CD4-positive, alpha-beta T cell treated with Interleukin-4 for 4 hours (primary cell): ENCODE results near the gene ZNF469.
"Not testable (repeated sequence)": the region's sequence is repeated elsewhere in the genome, so short reads cannot be mapped to it uniquely, and the experiment has no call there.

Source experiments
- DNase-seq: peaks from one replicate; pipeline ENCODE4 v3.0.0-alpha.2; 2020

ZNF469 gene

DNA sequence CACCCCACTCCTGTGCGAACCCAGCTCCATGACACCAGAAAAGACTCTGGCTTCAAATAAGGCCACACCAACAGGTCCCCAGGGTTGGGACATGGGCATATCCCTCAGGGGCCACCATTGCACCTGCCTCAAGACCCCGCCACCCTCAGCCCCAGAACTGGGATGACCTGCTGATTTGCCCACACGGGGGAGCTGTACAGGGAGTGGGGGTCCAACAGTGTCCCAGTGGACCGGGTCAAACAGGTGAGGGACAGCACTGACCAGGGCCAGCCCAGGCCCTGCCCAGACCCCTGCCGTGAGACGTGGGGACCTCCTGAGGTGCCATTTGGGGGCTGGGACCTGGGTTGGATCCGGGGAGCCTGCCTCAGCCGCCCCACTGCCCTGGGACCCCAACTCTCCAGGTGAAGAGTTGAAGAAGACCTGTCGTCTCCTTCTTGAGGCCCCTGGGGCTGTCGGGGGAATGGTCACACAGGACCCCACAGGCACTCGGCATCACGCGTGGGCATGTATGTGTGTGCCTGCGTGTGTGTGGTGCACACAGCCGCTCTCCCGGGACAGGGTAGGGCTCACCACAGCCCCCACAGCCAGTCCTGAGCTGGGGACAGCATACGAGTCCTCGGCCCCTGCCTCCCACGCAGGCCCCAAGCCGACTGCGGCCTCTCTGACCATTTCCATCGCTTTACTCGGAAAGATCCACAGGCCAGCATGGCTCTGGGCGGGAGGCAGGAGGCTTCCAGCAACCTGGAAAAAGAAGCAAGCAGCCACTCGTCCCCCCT is 34.2 kb upstream of the ZNF469 start:
- no peak for DNase-seq

DNA sequence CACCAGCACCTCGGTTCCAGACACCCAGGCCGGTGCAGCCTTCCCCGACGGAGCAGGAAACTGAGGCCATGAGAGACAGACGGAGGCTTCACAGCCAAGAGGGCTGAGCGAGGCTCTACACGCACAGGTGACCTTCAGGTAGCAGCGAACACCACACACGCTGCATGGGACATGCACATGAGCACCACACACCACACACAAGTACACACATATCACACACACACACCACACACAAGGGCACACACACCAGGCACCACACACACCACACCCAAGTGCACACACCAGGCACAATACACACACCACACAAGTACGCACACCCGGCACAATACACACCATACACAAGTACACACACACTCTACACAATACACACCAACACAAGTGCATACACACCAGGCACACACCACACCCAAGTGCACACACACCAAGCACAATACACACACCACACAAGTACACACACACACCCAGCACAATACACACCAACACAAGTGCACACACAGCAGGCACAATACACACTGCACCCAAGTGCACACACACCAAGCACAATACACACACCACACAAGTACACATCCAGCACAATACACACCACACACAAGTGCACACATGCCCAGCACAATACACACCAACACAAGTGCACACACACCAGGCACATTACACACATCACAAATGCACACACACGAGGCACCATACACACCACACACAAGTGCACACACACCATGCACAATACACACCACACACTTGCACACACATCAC is 33.4 kb upstream of the ZNF469 start:
- no peak for DNase-seq

DNA sequence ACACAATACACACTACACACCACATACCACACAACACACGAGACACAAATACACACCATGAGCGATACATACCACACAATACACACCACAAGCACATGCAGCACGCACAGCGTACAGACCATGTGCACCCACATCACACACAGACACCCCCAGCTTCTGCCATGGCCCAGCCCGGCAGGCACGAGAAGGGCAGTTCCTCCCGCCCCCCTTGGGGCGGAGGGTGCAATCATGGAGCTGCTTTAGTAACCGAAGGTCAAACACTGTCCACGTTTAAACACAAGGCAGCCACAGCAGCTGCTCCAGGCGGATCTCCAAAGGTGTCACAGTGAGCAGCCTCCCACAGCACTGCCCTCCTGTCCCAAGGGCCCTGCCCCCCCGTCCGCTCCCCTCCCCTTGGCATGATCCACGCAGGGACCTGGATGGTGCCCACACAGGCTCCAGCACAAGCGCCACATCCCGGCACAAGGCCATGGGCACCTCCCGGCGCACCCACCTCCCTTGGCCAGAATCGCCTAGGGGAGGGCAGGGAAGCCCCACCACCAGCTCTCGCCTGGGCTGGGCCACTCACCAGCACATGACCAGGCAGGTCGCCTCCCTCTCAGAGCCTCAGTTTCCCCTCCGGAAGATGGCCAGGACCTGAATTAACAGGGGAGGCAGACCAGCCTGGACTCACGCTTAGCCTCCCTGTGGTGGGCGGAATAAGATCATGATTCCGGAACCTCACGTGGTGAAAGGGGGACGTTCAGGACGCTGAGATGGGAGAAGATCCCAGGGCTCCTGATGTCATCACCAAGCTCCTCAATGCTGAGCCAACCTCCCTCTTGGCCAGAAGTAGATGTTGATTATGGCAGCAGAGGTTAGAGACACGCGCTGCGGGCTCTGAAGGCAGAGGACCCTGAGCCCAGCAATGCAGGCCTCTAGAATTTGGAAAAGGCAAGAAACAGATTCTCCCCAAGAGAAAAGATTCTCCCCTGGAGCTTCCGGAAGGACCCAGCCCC is 32.6 kb upstream of the ZNF469 start:
- no peak for DNase-seq

DNA sequence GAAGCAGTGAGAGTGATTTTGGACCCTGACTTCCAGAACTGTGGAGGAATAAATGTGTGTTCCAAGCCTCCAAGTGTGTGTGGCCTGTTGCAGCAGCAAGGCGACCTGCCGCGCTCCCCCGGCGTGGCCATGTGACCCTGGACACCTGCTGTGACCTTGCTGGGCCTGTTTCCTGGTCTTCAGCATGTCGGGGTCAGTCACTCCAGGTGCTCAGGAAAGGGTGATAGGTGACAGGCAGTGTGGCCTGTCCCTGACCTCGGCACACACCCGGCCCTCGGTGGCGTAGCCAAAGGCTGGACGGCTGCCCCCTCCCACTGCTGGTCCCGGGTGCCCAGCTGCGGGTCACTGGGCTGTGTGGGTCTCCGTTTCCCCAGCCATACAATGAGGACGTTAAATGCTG is 31.8 kb upstream of the ZNF469 start:
- no peak for DNase-seq

DNA sequence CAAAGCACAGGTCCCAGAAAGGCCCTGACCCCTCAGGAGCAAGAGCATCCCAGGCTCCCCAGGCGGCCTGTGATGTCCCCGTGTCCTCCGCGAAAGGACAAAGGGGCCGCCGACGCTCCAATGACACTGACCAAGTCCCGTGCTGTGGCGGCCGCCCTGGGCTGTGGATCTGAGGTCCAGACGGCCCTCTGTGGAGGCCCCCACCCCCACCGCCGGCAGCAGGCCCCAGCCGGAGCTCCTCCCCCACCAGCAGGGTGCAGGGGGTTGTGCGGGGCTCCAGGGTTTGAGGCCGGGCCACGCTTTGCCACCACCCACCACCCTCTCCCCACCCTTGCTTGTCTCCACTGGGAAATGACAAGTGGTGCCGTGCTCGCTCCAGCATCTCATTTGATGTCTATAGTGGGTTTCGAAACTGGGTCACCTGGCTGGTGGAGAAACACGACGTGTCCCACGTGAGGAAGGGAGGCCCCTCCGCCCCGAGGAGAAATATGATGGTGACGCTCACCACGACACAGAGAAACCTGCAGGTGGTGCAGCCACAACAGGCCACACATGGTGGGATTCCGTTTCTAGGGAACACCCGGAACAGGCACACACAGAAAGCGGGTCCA is 31.2 kb upstream of the ZNF469 start:
- DNase-seq = no peak

DNA sequence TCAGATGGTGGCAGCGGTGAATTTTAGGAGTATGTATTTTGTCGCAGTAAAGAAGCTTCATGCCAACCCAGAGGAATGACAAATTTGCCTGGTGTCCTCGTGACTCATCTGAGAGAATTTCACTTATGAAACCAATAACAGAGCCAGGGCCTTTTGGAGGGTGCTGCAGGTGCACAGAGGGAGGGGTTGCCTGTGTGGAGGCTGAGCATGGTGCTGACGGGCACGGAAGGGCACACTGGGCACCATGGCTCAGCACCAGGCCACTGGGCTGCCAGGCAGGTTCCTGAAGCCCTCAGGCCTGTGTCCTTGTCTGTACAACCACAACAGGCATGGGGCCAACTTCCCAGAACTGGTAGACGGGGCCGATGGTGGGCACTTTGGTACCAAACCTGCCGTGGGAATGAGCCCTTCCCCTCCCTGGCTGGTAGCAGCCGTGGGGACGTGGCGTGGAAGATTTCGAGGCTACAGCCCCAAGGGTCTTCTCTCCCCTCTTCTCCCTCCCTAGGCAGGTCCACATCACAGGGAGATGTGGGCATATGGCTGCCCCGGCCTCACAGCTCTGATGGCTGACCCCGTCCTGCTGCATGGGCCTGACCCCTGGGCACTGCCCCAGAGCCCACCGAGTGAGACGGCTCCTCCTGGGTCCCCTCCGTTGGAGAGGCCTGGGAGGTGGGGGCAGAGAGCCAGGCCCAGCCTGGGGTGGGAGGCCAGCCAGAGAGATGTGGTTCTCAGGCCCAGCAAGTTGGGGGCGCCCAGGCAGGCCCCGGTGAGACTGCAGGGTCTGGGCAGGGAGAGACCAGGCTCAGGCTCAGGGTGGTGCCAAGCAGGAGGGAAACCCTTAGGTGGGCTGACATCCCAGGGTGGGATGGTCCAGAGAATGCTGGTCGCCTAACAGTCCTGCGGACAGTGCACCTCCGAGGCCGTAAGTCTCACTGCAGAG is 30.2 kb upstream of the ZNF469 start:
- no peak for DNase-seq

DNA sequence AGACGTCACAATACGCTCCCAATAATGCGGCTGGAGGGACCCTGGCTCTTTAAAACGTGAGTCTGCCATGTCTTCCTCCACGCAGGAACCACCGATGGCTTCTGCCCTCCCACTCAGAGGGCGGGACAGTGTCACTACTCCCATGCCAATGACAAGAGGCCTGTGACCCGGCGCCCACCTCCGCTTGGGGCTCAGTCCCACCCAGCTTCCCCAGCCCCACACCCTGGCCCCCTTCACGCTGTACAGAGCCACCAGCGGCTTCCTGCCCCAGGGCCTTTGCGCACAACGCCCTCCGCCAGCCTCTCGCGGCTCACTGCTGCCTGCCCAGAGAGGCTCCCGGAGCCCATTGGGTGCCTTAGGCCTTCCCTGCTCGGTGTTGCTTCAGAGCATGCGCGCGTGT is 29.5 kb upstream of the ZNF469 start:
- DNase-seq = no peak

DNA sequence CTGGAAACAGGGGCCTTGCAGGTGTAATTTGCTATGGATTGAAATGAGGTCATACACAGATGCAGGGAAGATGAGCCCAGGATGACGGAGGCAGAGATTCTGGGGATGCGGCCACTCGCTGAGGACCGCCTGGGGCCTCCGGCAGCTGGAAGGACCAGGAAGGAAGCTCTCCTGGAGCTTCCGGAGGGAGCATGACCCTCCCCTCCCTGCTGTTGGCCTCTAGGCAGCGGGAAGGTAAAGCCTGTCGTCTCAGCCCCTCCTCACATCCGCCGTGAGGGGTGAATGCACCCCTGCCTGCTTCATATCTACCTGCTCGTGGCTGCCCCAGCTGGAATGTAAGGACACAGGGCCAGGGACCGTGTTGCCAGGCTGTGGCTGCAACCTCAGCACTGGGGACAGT is 29.1 kb upstream of the ZNF469 start:
- DNase-seq = no peak

DNA sequence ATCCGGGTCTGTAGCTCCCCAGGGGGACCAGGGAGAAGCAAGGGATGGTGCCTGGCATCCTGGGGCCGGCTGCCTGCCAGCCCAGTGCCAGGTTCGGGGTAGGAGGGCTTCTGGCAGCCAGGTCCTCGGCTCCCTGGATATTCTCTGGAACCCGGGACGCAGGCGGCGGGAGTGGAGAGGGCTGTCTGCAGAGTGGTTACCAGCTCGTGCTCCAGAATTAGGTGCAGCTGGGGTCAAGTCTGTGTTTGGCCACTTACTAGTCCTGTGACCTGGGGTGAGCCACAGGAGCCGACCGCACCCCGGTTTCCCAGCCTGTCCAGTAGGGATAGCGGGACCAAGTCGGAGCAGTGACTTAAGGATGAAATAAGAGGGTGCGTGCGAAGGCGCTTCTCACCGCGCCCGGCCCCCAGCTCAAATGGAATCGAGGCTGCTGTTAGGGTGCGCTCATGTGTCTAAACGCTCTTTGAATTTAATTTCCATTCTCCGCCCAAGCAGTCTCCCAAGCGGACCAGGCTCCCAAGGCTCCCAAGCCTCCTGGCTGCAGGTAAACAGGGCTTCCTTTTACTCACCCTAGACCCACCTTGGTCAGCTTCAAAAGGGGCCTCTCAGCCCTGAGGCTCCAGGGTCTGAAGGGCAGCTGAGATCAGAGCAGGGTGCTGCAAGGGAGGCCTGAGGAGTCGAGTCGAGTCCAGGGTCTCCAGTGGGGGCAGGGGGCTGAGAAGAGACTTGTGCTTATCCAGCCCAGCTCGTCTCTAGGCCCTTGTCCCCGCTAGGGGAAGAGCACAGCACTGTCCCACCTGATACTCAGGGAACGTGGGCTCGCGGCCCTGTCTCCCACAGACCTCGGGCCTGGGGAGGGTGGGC is 28.3 kb upstream of the ZNF469 start:
- no peak for DNase-seq

DNA sequence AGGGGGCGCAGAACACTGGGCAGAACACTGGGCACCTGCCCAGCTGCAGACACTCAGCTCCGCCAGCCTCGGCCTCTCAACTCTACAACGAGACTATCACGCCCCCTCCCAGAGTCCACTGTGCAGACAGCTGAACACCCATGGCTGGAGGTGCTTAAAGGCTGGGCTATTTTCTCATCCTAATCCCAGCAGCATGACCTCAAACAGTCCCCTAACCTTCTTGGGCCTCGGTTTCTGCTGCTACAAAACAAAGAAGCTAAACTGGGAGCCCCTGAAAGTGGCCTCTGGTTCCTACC is 27.7 kb upstream of the ZNF469 start:
- no peak for DNase-seq

DNA sequence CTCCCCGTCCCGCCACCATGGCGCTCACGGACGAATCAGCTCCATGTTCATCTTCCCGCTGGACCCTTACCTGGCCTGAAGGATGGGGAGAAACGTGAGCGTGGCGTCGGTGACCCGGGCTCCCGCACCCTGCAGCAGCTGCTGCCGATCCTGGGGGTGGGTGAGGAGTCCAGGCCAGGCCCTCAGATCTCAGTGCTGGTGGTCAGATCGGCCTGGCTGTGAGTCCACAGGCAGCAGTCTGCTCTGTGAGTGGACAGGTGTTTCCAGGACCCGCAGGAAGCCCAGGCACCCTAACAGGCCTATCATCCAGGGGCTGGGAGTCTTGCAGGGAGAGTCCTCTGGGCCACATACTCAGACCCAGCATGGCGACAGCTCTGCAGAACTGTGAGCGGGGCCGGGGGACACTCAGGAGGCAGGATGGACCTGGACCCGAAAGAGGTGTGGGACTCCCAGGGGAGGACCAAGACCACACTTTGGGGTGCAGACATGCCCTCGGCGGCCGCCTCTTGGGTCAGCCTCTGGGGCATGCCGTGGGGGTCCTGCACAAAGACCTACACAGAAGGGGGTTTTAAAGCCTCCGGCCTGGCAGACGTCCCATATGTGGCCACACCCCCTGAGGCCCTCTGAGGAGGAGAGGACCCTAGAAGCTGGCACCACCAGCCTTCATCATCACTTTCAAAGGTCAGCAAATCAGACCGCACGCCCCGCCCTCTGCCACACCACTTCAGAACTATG is 27.2 kb upstream of the ZNF469 start:
- DNase-seq = no peak

DNA sequence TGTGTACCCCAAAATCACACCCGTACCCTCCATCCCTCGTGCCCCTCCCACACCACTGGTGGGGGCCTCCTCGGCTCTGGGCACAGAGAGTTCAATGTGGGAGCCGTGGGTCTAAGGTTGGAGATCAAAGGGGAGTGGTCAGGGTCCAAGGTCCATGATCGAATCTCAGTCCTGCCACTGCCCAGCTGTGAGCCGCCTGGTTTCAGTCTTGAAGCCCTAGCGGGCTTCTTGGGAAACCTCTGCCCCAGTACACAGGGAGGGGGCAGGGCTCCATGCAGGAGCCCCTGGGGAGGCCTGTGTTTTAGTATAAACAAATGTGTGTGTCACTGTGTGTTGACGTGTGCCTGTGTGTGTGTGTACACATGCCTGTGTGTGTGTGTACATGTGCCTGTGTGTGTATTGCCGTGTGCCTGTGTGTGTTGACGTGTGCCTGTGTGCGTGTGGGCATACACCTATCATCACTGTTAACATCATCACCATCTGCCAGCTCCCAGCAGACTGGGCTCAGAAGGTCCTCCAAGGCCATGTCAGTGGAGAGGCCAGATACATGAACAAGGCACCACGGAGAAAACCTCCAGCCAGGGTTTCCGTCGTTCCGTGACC is 26.5 kb upstream of the ZNF469 start:
- no peak for DNase-seq

DNA sequence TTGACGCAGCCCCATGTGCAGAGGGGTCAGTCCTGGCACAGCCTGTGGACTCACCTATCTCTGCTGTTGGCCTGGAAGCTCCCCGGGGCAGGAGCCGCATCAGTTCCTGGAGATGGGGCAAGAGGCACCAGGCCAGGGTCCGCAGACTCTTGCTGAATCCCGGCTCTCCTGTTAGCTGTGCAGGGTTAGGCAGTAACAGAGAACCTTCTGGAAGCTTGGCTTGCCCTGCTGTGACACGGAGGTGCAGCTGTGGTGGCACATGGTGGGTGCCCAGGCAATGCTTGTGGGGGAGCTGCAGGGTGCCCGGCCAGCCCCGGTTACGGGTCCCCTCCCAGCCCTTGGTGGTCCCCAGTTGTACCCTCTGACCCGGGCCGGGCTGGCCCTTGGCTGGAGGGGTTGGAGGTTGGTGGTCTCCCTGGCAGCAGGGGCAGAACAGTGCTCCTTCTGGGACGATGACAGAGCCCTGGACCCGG is 26.0 kb upstream of the ZNF469 start:
- no peak for DNase-seq

DNA sequence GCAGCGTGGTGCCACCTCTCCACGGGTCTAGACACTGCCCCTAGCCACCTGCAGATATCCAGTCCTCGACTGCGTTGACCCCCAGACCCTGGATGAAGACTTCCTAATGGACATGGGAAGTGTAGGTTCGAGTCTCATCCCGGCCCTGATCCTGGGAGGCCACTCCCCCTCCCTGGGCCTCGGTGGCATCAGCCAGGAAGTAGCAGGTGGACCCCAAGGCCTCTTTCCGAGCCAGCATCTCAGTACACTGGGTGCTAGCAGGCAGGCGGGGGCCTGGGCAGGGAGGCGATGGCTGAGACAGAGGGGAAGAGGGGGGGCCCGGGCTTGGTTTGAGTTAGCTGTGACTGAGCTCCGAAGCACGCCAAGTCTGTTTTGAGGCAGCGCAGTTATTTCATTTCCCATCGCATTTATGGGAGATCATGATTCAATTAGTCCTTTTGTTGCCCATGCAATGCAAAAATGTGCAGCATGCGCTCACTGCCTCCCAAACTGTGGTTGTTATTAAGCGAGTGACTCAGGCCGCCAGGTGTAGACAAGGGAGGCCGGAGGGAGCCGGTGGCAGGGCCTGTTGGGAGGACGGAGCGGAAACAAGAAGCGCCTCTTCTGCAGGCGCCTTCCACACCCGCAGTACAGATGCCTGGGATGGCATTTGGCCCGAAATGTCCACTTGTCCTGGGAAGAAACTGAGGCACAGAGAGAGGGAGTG is 25.3 kb upstream of the ZNF469 start:
- DNase-seq = no peak

DNA sequence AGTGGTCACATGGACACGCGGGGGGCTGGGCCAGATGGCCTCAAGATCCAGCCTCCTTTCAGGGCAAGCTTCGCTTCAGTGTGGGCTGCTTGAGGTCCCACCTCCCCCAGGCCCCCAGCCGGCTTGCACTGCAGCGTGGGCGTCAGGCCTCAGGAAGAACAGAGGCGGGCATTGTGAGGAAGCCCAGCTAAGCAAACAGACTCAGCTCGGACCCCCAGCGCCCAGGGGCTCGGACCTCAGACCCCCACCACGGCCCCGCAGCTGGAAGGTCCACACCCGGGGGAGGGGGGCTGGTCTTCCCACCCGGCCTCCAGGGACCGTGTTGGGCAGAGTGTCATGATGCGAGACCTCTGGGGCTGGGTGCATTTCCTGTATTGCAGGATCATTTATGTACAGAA is 24.7 kb upstream of the ZNF469 start:
- DNase-seq = no peak

DNA sequence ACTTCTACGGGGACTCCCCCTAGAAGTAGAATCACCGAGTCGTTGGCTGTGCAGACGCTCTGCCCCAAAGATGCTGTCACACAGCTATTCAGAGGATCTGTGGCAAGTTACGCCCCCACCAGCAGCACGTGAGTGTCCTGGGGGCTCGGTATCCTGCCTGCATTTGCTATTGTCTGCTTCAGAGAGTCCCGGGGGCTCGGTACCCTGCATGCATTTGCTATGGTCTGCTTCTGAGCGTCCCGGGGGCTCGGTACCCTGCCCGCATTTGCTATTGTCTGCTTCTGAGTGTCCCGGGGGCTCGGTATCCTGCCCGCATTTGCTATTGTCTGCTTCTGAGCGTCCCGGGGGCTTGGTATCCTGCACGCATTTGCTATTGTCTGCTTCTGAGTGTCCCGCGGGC is 23.8 kb upstream of the ZNF469 start:
- DNase-seq = no peak

DNA sequence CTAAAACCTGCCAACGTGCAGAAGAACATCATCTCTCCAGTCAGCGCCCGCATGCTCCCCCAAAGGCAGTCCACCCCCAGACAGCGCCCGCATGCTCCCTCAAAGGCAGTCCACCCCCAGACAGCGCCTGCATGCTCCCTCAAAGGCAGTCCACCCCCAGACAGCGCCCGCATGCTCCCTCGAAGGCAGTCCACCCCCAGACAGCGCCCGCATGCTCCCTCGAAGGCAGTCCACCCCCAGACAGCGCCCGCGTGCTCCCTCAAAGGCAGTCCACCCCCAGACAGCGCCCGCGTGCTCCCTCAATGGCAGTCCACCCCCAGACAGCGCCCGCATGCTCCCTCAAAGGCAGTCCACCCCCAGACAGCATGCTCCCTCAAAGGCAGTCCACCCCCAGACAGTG is 22.4 kb upstream of the ZNF469 start:
- DNase-seq = not testable (repeated sequence)

DNA sequence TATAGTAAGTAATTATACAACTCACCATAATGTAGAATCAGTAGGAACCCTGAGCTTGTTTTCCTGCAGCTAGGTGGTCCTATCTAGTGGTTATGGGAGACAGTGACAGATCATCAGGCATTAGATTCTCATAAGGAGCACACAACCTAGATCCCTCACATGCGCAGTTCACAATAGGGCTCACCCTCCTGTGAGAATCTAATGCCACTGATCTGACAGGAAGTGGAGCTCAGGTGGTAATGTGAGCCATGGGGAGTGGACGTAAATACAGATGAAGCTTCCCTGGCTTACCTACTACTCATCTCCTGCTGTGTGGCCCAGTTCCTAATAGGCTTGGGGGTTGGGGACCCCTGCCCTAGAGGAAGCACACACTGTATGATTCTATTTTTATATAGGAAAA is 21.8 kb upstream of the ZNF469 start:
- DNase-seq = no peak

DNA sequence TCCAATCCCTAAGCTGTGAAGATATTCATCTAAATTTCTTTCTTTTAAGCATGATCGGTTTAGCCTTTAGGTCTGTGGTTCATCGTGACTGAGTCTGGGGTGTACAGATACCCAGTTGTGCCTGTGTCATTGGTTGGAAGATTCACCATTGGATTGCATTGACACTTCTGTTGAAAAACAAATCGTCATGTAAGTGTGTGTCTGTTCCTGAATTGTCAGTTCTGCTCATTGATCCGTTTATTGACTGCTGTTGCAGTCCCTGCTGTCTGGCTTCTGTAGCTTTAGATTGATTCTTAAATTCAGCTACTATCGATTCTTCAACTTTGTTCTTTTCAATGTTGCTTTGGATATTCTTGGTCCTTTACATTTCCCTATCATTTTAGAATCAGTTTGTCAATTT is 21.0 kb upstream of the ZNF469 start:
- no peak for DNase-seq
